ENCODE measurements around the gene NVL. TPM values are rescaled to one million over a fixed set of nuclear protein-coding genes. Genes with fewer than 3 reads are reported as not detected.

Gene NVL
- total and polyA plus RNA-seq, 10 of the 15 experiments (the other 5 are each of a cell fraction or from before 2014, with no cell fraction given), result 20.3 to 49.6 (median 35.2) TPM

GRCh38 chr1:224211206-224211962 is 118.6 kb downstream of the NVL start:
- intact Hi-C loops (cut with micrococcal nuclease; ENCODE audit: unreplicated experiment) (no loop called here), in situ Hi-C loops (cut with MboI) (no loop called here)
- no TSS peak for BruUV-seq (replicated peaks)
- ChIA-PET SMC1A (ENCODE audit: uncharacterized antibody, unreplicated experiment) (no interaction called here), CTCF (no interaction called here), POLR2A (no interaction called here), RAD21 (ENCODE audit: unreplicated experiment) (no interaction called here)
- WGBS (ENCODE audit: insufficient coverage, insufficient replicate concordance, low lambda C conversion rate, missing lambda C conversion rate), result 93% methylated on average over 4 of the region's 4 CpGs
- Histone ChIP-seq H3K4me3 (no peak overlapping the region), H3K79me2 (ENCODE audit: control insufficient read depth, insufficient read depth, low read length) (no peaks in the 10 kb centered on the region), H2AFZ (ENCODE audit: control insufficient read depth, low read depth, low read length) (no peak overlapping the region), H3K4me1 (ENCODE audit: control insufficient read depth, insufficient read depth, low read length) (peaks cover 13% of the 10 kb centered on the region), H3K4me2 (ENCODE audit: control insufficient read depth, insufficient read depth) (no peak overlapping the region), H3K9me3 (replicated peaks; ENCODE audit: control insufficient read depth, insufficient read depth, low read length) (no peaks in the 10 kb centered on the region), H3K27me3 (replicated peaks in 1 of 2; ENCODE audit: control insufficient read depth in 2 of 2, insufficient read depth in 2 of 2, low read length in 1 of 2) (no peaks in the 10 kb centered on the region), H3K9ac (ENCODE audit: control insufficient read depth, insufficient read depth, low read length) (no peak overlapping the region), H4K20me1 (ENCODE audit: control insufficient read depth, insufficient read depth) (no peaks in the 10 kb centered on the region), H3K36me3 (ENCODE audit: control insufficient read depth in 2 of 2, insufficient read depth in 2 of 2, low read length in 1 of 2) (no peaks in the 10 kb centered on the region), H3K27ac (ENCODE audit: control insufficient read depth, insufficient read depth) (no peak overlapping the region)
- TF ChIP-seq RAD21 (IDR thresholded peaks at IDR 0.05; ENCODE audit: insufficient read depth, low read depth, low read length), result no peak
- no peak for TF ChIP-seq POLR2A (IDR thresholded peaks at IDR 0.05; ENCODE audit: low read depth, low read length)
- no peak for TF ChIP-seq FOXK2 (IDR thresholded peaks at IDR 0.05)
- no peak for TF ChIP-seq MTA2 (IDR thresholded peaks at IDR 0.05; ENCODE audit: low read depth)
- TF ChIP-seq ATF7 (IDR thresholded peaks at IDR 0.05; ENCODE audit: low read depth), result no peak
- no peak for TF ChIP-seq CHD1 (IDR thresholded peaks at IDR 0.05; ENCODE audit: low read depth, low read length)
- TF ChIP-seq SIN3A (IDR thresholded peaks at IDR 0.05; ENCODE audit: low read depth, low read length), result no peak
- no peak for TF ChIP-seq USF1 (IDR thresholded peaks at IDR 0.05; ENCODE audit: borderline replicate concordance, extremely low read length, insufficient read depth, low read depth, low read length)
- TF ChIP-seq SMC3 (IDR thresholded peaks at IDR 0.05; ENCODE audit: borderline replicate concordance, low read length), result no peak
- TF ChIP-seq HDGF (IDR thresholded peaks at IDR 0.05), result no peak
- no peak for TF ChIP-seq RELA (IDR thresholded peaks at IDR 0.05; ENCODE audit: borderline replicate concordance, partially characterized antibody)
- TF ChIP-seq, protein P1, sequence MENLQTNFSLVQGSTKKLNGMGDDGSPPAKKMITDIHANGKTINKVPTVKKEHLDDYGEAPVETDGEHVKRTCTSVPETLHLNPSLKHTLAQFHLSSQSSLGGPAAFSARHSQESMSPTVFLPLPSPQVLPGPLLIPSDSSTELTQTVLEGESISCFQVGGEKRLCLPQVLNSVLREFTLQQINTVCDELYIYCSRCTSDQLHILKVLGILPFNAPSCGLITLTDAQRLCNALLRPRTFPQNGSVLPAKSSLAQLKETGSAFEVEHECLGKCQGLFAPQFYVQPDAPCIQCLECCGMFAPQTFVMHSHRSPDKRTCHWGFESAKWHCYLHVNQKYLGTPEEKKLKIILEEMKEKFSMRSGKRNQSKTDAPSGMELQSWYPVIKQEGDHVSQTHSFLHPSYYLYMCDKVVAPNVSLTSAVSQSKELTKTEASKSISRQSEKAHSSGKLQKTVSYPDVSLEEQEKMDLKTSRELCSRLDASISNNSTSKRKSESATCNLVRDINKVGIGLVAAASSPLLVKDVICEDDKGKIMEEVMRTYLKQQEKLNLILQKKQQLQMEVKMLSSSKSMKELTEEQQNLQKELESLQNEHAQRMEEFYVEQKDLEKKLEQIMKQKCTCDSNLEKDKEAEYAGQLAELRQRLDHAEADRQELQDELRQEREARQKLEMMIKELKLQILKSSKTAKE (IDR thresholded peaks at IDR 0.05; ENCODE audit: low read depth, poor library complexity, severe bottlenecking), result no peak
- TF ChIP-seq HDAC6 (IDR thresholded peaks at IDR 0.05; ENCODE audit: unreplicated experiment), result no peak
- TF ChIP-seq E2F8 (IDR thresholded peaks at IDR 0.05; ENCODE audit: low read depth, partially characterized antibody), result no peak
- TF ChIP-seq, protein P2, sequence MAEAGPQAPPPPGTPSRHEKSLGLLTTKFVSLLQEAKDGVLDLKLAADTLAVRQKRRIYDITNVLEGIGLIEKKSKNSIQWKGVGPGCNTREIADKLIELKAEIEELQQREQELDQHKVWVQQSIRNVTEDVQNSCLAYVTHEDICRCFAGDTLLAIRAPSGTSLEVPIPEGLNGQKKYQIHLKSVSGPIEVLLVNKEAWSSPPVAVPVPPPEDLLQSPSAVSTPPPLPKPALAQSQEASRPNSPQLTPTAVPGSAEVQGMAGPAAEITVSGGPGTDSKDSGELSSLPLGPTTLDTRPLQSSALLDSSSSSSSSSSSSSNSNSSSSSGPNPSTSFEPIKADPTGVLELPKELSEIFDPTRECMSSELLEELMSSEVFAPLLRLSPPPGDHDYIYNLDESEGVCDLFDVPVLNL (IDR thresholded peaks at IDR 0.05; ENCODE audit: low read depth, low read length), result no peak
- TF ChIP-seq STAT1 (conservative IDR thresholded peaks at IDR 0.05), result no peak
- no peak for TF ChIP-seq ZNF274 (IDR thresholded peaks at IDR 0.05; ENCODE audit: insufficient read depth, insufficient read length)
- no peak for TF ChIP-seq NBN (IDR thresholded peaks at IDR 0.05)
- TF ChIP-seq NFIC (IDR thresholded peaks at IDR 0.05; ENCODE audit: low read depth, low read length), result no peak
- peak; percentile 13 for FAIRE-seq
- no peak for ATAC-seq
- DNase-seq (ENCODE audit: low read depth, low spot score), result no peak
